ENCODE data around the gene NVL.
A peak's percentile ranks its signal among the peaks of the same experiment; 100 is the strongest.

NVL gene

DNA sequence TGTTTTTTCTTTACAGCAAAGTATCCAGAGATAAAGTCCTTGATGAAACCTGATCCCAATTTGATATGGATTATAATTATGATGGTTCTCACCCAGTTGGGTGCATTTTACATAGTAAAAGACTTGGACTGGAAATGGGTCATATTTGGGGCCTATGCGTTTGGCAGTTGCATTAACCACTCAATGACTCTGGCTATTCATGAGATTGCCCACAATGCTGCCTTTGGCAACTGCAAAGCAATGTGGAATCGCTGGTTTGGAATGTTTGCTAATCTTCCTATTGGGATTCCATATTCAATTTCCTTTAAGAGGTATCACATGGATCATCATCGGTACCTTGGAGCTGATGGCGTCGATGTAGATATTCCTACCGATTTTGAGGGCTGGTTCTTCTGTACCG, 140.4 kb downstream of the NVL start:
- Histone ChIP-seq H3K36me3 (ENCODE audit: control insufficient read depth in 2 of 2, insufficient read depth in 2 of 2, low read length in 2 of 2) (peaks cover 4 to 7% of the 10 kb centered on the region in 2 donors), H3K4me1 (ENCODE audit: control insufficient read depth, insufficient read depth, low read length) (peaks cover 9% of the 10 kb centered on the region), H3K27me3 (ENCODE audit: control insufficient read depth in 1 of 2, insufficient read depth in 2 of 2, low read length in 2 of 2) (no peaks in the 10 kb centered on the region)

DNA sequence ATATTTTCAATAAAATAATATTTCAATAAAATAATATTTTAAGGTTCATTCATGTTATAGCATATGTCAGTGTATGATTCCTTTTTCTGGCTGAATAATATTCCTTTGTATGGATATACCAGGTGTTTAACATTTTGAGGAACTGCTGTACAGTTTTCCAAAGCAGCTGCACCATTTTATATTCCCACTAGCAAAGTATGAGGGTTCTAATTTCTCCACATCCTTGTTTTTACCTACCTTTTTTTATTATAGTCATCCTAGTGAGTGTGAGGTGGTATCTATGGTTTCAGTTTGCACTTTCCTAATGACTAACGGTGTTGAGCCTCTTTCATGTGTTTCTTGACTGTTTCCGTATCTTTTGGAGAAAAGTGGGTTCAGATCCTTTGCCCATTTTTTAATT, 141.7 kb downstream of the NVL start:
- Histone ChIP-seq H3K4me1 (ENCODE audit: control insufficient read depth, insufficient read depth, low read length) (peaks cover 13% of the 10 kb centered on the region), H3K27ac (ENCODE audit: low read length) (no peak overlapping the region), H3K27me3 (ENCODE audit: control insufficient read depth in 1 of 2, insufficient read depth in 2 of 2, low read length in 2 of 2) (no peaks in the 10 kb centered on the region), H3K9me3 (ENCODE audit: control insufficient read depth in 2 of 2, low read length in 2 of 2) (no peaks in the 10 kb centered on the region), H3K36me3 (ENCODE audit: control insufficient read depth in 2 of 2, insufficient read depth in 2 of 2, low read length in 2 of 2) (peaks cover 4% of the 10 kb centered on the region in 2 donors), H3K9ac (ENCODE audit: low read length in 2 of 2) (no peak overlapping the region), H3K4me3 (ENCODE audit: low read length in 2 of 2) (no peak overlapping the region)

More for the DNA sequence above, 140.4 kb downstream of the NVL start:
- H3K9me3 ChIP-seq (ENCODE audit: control insufficient read depth in 2 of 2, low read length in 2 of 2) = no peaks in the 10 kb centered on the region
- H3K9ac ChIP-seq (ENCODE audit: low read length in 2 of 2) = no peak overlapping the region
- no peak overlapping the region for H3K4me3 ChIP-seq (ENCODE audit: low read length in 2 of 2)
- H3K27ac ChIP-seq (ENCODE audit: low read length) = no peak overlapping the region

DNA sequence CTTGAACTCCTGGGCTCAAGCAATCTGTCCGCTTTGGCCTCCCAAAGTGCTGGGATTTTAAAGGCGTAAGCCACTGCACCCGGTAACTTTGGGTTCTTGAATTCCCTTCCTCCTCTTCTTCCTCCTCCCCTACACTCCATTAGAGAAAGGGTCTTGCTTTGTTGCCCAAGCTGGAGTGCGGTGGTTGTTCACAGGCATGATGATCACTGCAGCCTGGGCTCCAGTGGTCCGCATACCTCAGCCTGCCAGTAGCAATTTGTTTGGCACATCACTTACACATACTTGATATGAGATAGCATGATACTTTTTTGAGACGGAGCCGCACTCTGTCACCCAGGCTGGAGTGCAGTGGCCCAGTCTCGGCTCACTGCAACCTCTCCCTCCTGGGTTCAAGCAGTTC, 144.8 kb downstream of the NVL start:
- Histone ChIP-seq H3K9ac (ENCODE audit: low read length in 2 of 2) (no peak overlapping the region), H3K27me3 (ENCODE audit: control insufficient read depth in 1 of 2, insufficient read depth in 2 of 2, low read length in 2 of 2) (no peaks in the 10 kb centered on the region), H3K4me1 (ENCODE audit: control insufficient read depth, insufficient read depth, low read length) (peaks cover 13% of the 10 kb centered on the region), H3K36me3 (ENCODE audit: control insufficient read depth in 2 of 2, insufficient read depth in 2 of 2, low read length in 2 of 2) (peaks cover 0 to 2% of the 10 kb centered on the region in 2 donors), H3K27ac (ENCODE audit: low read length) (no peak overlapping the region), H3K4me3 (ENCODE audit: low read length in 2 of 2) (no peak overlapping the region), H3K9me3 (ENCODE audit: control insufficient read depth in 2 of 2, low read length in 2 of 2) (no peaks in the 10 kb centered on the region)

DNA sequence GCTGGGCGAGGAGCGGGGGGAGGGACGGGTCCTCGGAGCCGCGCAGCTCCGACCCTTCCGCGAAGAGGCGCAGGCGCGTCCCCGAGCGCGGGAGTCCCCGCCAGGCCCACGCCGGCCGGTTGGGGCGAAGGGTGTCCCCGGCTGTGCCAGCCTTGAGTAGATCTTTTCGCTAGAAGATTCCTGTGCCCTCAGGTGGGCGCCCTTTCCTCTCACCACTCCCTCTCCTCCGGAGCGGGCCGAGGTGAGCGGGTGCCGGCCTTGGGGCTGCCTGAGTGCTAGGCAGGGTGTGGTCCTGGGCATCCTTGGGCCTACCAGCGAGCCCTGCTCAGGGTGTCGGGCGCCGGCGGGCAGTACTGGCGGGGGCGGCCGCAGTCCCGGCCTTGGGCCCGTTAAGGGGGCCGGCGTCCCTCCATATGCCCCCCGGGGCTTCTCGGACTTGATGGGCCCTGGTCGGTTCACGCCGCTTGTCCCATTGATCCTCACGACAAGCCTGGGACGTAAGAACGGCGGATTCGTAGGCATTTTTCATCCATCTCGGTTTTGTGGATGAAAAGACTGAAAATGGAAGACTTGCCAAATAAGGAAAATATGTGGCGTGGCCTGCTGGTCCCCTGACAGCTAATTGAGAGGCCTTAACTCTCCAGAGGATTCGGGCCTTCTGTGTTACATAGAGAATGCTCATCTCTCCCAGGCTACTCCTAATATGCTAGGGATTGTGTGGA, 146.2 kb downstream of the NVL start:
- H3K27me3 ChIP-seq (ENCODE audit: control insufficient read depth in 1 of 2, insufficient read depth in 2 of 2, low read length in 2 of 2) = no peaks in the 10 kb centered on the region
- peak overlapping the region; percentile 86 for H3K27ac ChIP-seq (ENCODE audit: low read length)
- peaks cover 13% of the 10 kb centered on the region for H3K4me1 ChIP-seq (ENCODE audit: control insufficient read depth, insufficient read depth, low read length)
- H3K36me3 ChIP-seq (ENCODE audit: control insufficient read depth in 2 of 2, insufficient read depth in 2 of 2, low read length in 2 of 2) = no peaks in the 10 kb centered on the region
- H3K9ac ChIP-seq (ENCODE audit: low read length in 2 of 2) = peak overlapping the region; percentile 92 to 97
- H3K4me3 ChIP-seq (ENCODE audit: low read length in 2 of 2) = peak overlapping the region; percentile 84 to 90
- no peaks in the 10 kb centered on the region for H3K9me3 ChIP-seq (ENCODE audit: control insufficient read depth in 2 of 2, low read length in 2 of 2)

GRCh38 chr1:224182866-224183590, 146.9 kb downstream of the NVL start, which contains the start of gene DEGS1:
TSS of gene DEGS1 (plus strand) at chr1:224183240. CDS start at chr1:224183337, 97 bp downstream.
- Histone ChIP-seq H3K27ac (ENCODE audit: low read length) (peak within 1 kb of the TSS; percentile 86), H3K9ac (ENCODE audit: low read length in 2 of 2) (peak within 1 kb of the TSS; percentile 92 to 97), H3K9me3 (ENCODE audit: control insufficient read depth in 2 of 2, low read length in 2 of 2) (no peaks in the 10 kb centered on the region), H3K4me1 (ENCODE audit: control insufficient read depth, insufficient read depth, low read length) (peaks cover 13% of the 10 kb centered on the region), H3K4me3 (ENCODE audit: low read length in 2 of 2) (peak within 1 kb of the TSS; percentile 84 to 90), H3K36me3 (ENCODE audit: control insufficient read depth in 2 of 2, insufficient read depth in 2 of 2, low read length in 2 of 2) (no peaks in the 10 kb centered on the region), H3K27me3 (ENCODE audit: control insufficient read depth in 1 of 2, insufficient read depth in 2 of 2, low read length in 2 of 2) (no peaks in the 10 kb centered on the region)

- Histone ChIP-seq H3K9me3 (ENCODE audit: control insufficient read depth in 2 of 2, low read length in 2 of 2) (no peaks in the 10 kb centered on the region), H3K9ac (ENCODE audit: low read length in 2 of 2) (peak overlapping the region; percentile 80), H3K27ac (ENCODE audit: low read length) (peak overlapping the region; percentile 86), H3K4me3 (ENCODE audit: low read length in 2 of 2) (peak overlapping the region; percentile 70 to 90), H3K27me3 (ENCODE audit: control insufficient read depth in 1 of 2, insufficient read depth in 2 of 2, low read length in 2 of 2) (no peaks in the 10 kb centered on the region), H3K4me1 (ENCODE audit: control insufficient read depth, insufficient read depth, low read length) (peaks cover 12% of the 10 kb centered on the region), H3K36me3 (ENCODE audit: control insufficient read depth in 2 of 2, insufficient read depth in 2 of 2, low read length in 2 of 2) (no peaks in the 10 kb centered on the region)
These were observed 147.7 kb downstream of the NVL start for GRCh38 chr1:224182057-224182865.

DNA sequence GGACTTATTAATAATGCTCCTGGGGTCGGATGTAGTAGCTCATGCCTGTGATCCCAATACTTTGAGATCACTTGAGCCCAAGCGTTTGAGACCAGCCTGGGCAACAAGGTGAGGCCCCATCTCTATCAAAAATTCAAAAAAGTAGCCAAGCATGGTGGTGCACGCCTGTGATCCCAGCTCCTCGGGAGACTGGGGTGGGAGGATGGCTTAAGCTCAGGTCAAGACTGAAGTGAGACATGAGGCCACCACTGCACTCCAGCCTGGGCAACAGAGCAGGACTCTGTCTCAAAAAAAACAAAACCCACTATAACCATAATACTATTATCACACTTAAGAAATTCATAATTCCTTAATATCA, 148.5 kb downstream of the NVL start:
- H3K4me1 ChIP-seq (ENCODE audit: control insufficient read depth, insufficient read depth, low read length) = peaks cover 6% of the 10 kb centered on the region
- no peak overlapping the region for H3K4me3 ChIP-seq (ENCODE audit: low read length in 2 of 2)
- no peaks in the 10 kb centered on the region for H3K36me3 ChIP-seq (ENCODE audit: control insufficient read depth in 2 of 2, insufficient read depth in 2 of 2, low read length in 2 of 2)
- H3K9ac ChIP-seq (ENCODE audit: low read length in 2 of 2) = no peak overlapping the region
- H3K9me3 ChIP-seq (ENCODE audit: control insufficient read depth in 2 of 2, low read length in 2 of 2) = no peaks in the 10 kb centered on the region
- H3K27me3 ChIP-seq (ENCODE audit: control insufficient read depth in 1 of 2, insufficient read depth in 2 of 2, low read length in 2 of 2) = no peaks in the 10 kb centered on the region
- H3K27ac ChIP-seq (ENCODE audit: low read length) = no peak overlapping the region

- H3K27me3 ChIP-seq (ENCODE audit: control insufficient read depth in 1 of 2, insufficient read depth in 2 of 2, low read length in 2 of 2) = no peaks in the 10 kb centered on the region
- peaks cover 6% of the 10 kb centered on the region for H3K4me1 ChIP-seq (ENCODE audit: control insufficient read depth, insufficient read depth, low read length)
- no peak overlapping the region for H3K27ac ChIP-seq (ENCODE audit: low read length)
These were observed 149.1 kb downstream of the NVL start for GRCh38 chr1:224180783-224181452.

GRCh38 chr1:224178894-224179293, 151.1 kb downstream of the NVL start:
- H3K4me3 ChIP-seq (ENCODE audit: low read length in 2 of 2) = no peak overlapping the region
- H3K4me1 ChIP-seq (ENCODE audit: control insufficient read depth, insufficient read depth, low read length) = no peaks in the 10 kb centered on the region
- H3K9ac ChIP-seq (ENCODE audit: low read length in 2 of 2) = no peak overlapping the region
- no peaks in the 10 kb centered on the region for H3K27me3 ChIP-seq (ENCODE audit: control insufficient read depth in 1 of 2, insufficient read depth in 2 of 2, low read length in 2 of 2)
- H3K27ac ChIP-seq (ENCODE audit: low read length) = no peak overlapping the region
- H3K9me3 ChIP-seq (ENCODE audit: control insufficient read depth in 2 of 2, low read length in 2 of 2) = no peaks in the 10 kb centered on the region
- H3K36me3 ChIP-seq (ENCODE audit: control insufficient read depth in 2 of 2, insufficient read depth in 2 of 2, low read length in 2 of 2) = no peaks in the 10 kb centered on the region

More at GRCh38 chr1:224180783-224181452, 149.1 kb downstream of the NVL start:
- no peak overlapping the region for H3K9ac ChIP-seq (ENCODE audit: low read length in 2 of 2)
- no peaks in the 10 kb centered on the region for H3K36me3 ChIP-seq (ENCODE audit: control insufficient read depth in 2 of 2, insufficient read depth in 2 of 2, low read length in 2 of 2)
- H3K4me3 ChIP-seq (ENCODE audit: low read length in 2 of 2) = no peak overlapping the region
- no peaks in the 10 kb centered on the region for H3K9me3 ChIP-seq (ENCODE audit: control insufficient read depth in 2 of 2, low read length in 2 of 2)

DNA sequence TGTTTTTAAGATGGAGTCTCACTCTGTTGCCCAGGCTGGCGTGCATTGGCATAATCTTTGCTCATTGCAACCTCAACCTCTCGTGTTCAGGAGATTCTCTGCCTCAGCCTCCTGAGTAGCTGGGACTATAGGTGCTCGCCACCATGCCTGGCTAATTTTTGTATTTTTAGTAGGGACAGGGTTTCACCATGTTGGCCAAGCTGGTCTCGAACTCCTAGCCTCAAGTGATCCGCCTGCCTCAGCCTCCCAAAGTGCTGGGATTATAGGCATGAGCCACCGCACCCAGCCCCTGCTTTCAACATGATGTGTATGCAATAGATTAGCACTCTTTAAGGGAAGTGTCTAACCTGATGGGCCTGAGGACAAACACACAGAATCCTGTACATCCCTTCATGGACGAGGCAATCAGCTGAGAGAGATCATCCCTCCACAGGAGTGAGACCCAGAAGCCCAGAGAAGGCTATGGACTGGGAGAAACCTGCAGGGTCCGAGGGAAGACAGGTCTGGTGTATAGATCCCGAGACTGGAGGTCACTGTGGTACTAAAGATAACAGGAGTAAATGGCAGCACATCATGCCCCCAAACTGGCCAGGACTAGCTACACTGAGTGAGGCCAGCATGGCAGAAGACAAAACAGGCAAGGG, 152.5 kb downstream of the NVL start:
- no peak overlapping the region for H3K9ac ChIP-seq (ENCODE audit: low read length in 2 of 2)
- no peaks in the 10 kb centered on the region for H3K27me3 ChIP-seq (ENCODE audit: control insufficient read depth in 1 of 2, insufficient read depth in 2 of 2, low read length in 2 of 2)
- no peaks in the 10 kb centered on the region for H3K36me3 ChIP-seq (ENCODE audit: control insufficient read depth in 2 of 2, insufficient read depth in 2 of 2, low read length in 2 of 2)
- H3K4me3 ChIP-seq (ENCODE audit: low read length in 2 of 2) = no peak overlapping the region
- no peaks in the 10 kb centered on the region for H3K9me3 ChIP-seq (ENCODE audit: control insufficient read depth in 2 of 2, low read length in 2 of 2)
- no peak overlapping the region for H3K27ac ChIP-seq (ENCODE audit: low read length)
- H3K4me1 ChIP-seq (ENCODE audit: control insufficient read depth, insufficient read depth, low read length) = no peaks in the 10 kb centered on the region

All from stomach smooth muscle (tissue), 2 donors.